ENCODE data around the gene NTN1. TPM values are rescaled to one million over a fixed set of nuclear protein-coding genes. Genes with fewer than 3 reads are reported as not detected.

The NTN1 gene
- total RNA-seq, 1 donor from 2014 or later = 7.8 TPM

DNA sequence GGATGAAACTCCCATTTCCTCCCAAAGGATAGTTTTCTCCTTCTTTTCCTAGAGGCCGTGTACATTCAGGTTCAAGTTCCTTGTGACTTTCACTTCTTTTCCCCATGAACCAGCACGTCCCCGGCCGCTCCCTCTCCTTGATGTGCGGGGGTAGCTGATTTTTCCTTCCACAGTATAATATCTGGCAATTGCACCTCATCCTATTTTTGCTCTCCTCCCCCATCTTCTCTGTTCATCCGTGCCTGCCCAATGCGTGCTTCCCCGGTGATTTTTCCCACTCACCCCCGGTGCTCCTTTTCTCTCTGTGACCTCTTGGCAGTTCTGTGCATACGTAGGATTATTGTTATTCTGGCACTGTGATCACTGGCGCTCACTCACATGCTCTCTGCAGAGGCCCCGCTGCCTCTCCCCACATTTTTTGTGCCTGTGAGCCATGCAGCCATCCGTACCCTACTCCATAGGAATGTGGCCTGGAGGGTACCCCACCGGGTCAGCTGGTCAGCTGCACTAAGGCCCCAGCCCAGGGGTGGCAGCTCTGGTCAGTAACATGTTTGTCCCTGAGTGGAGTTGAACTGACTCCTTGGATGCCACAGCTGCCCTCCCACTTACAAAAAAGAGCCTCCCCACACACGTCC is 100.0 kb downstream of the NTN1 start:
- no peak for TF ChIP-seq CTCF (IDR thresholded peaks at IDR 0.05)
- no peak for ATAC-seq
- Histone ChIP-seq H3K27me3 (ENCODE audit: low read depth) (peaks cover 7% of the 10 kb centered on the region), H3K9me3 (peaks cover 6% of the 10 kb centered on the region), H3K4me3 (no peak overlapping the region), H3K4me1 (no peaks in the 10 kb centered on the region), H3K36me3 (no peaks in the 10 kb centered on the region), H3K27ac (no peak overlapping the region)
- intact Hi-C loops (cut with DNase I) = no loop called here
- DNase-seq = no peak

DNA sequence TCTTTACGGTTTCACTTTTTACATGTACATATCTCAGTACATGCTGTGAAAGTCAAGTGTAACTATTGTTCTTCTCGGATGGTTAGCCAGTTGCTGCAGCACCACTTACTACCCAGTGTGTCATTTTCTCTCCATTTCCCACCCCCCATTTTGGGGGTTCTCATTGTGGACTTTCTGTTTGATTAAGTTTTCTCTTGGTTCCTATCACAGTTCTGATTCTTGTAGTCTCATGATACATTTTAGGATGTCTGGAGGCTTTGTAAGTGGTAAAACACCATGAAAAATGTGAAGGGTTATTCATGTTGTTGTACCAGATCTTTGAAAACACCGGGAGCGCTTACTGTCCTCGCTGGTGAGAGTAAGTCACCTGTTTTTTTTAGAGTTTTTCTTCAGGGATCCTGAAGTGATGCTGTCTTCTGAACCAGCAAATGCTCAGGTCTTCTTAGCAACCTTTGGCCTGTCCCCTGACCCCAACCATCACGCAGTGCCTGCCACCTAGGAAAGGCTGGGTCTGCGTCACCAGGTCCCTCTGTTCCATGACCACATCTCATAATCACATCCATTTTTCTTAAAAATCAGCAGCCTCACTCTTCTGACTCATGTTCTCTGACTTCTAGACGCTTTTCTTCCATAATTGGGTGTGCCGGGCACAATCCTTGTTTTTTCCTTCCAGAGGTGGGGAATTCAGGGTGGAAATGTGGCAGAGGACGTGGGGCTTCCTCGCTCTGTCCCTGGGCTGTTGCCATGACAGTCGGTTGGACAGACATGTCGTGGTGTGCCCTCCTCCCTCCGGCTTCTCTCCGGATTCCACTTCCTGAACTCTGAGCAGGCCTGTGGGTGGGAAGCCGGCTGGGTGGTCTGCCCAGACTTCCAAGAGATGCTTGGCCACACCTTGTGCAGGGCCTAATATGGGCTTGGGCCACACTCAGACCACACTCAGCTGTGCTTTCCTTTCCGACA is 102.6 kb downstream of the NTN1 start:
- no peak overlapping the region for H3K4me3 ChIP-seq
- no peaks in the 10 kb centered on the region for H3K4me1 ChIP-seq
- no peaks in the 10 kb centered on the region for H3K36me3 ChIP-seq
- no peak for TF ChIP-seq CTCF (IDR thresholded peaks at IDR 0.05)
- peaks cover under 1% of the 10 kb centered on the region for H3K9me3 ChIP-seq
- ATAC-seq (no peak), DNase-seq (no peak)
- H3K27ac ChIP-seq = no peak overlapping the region
- H3K27me3 ChIP-seq (ENCODE audit: low read depth) = no peaks in the 10 kb centered on the region
- intact Hi-C loops (cut with DNase I) = no loop called here

GRCh38 chr17:9124554-9124935 is 103.2 kb downstream of the NTN1 start:
- ATAC-seq (no peak), DNase-seq (no peak)
- Histone ChIP-seq H3K36me3 (no peaks in the 10 kb centered on the region), H3K4me1 (no peaks in the 10 kb centered on the region), H3K27me3 (ENCODE audit: low read depth) (no peaks in the 10 kb centered on the region), H3K9me3 (no peaks in the 10 kb centered on the region), H3K27ac (no peak overlapping the region), H3K4me3 (no peak overlapping the region)
- TF ChIP-seq CTCF (IDR thresholded peaks at IDR 0.05) = no peak
- intact Hi-C loops (cut with DNase I) = no loop called here

GRCh38 chr17:9125722-9126121 is 104.4 kb downstream of the NTN1 start:
- H3K27ac ChIP-seq = no peak overlapping the region
- ATAC-seq (no peak), DNase-seq (no peak)
- intact Hi-C loops (cut with DNase I) = no loop called here
- H3K9me3 ChIP-seq = no peaks in the 10 kb centered on the region
- H3K4me1 ChIP-seq = no peaks in the 10 kb centered on the region
- no peaks in the 10 kb centered on the region for H3K27me3 ChIP-seq (ENCODE audit: low read depth)
- H3K36me3 ChIP-seq = no peaks in the 10 kb centered on the region
- TF ChIP-seq CTCF (IDR thresholded peaks at IDR 0.05) = no peak
- no peak overlapping the region for H3K4me3 ChIP-seq

GRCh38 chr17:9127340-9127739 is 106.0 kb downstream of the NTN1 start:
- no peak for DNase-seq
- no peak for TF ChIP-seq CTCF (IDR thresholded peaks at IDR 0.05)
- ATAC-seq = no peak
- Histone ChIP-seq H3K27me3 (ENCODE audit: low read depth) (no peaks in the 10 kb centered on the region), H3K4me3 (no peak overlapping the region), H3K36me3 (no peaks in the 10 kb centered on the region), H3K4me1 (no peaks in the 10 kb centered on the region), H3K27ac (no peak overlapping the region), H3K9me3 (no peaks in the 10 kb centered on the region)
- intact Hi-C loops (cut with DNase I) = no loop called here

Data from lower lobe of right lung (tissue), 2 donors.